ENCODE measurements around the gene SHROOM1.

The SHROOM1 gene

GRCh38 chr5:132853323-132853722, 22.9 kb upstream of the SHROOM1 start:
- DNase-seq = no peak

DNA sequence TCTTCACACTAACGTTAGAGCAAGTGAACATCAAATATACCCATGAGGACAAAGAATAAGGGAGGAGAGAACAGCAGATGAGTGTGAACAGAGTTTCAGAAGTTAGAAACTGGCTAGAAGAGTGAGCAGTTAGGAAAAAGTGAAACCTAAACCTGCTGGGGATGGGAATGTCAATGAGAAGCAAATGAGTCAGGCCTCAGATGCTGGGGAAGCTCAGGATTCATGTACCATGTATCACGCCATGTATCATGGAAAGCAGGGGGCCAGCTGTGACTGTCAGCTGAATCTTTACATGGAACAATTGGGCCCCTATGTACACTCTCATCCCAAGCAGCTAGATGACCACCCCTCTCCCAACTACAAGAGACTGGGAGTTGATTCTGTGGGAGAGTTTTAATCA, 19.6 kb upstream of the SHROOM1 start:
- DNase-seq = no peak

DNA sequence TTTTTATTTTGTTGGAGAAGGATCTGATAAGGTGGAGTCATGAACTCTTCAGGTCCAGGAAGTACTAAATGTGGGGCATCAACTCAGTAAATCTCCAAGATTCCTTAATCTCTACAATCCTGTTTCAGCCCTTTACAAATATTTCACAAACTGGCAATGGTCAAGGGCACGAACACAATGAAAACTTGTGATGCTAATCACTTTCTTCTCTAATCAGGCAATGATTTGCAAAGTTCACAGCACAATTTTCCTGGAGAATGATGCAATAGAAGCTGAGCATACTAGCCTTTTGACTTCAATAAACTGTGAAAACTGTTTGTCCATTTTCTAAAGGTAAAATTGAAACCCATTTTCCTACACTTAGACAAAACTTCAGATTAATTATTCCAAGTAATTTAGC, 18.9 kb upstream of the SHROOM1 start:
- no peak for DNase-seq

- DNase-seq = no peak
Measured at GRCh38 chr5:132848270-132848669, 17.8 kb upstream of the SHROOM1 start.

GRCh38 chr5:132841305-132841704, 10.9 kb upstream of the SHROOM1 start:
- DNase-seq = no peak

DNA sequence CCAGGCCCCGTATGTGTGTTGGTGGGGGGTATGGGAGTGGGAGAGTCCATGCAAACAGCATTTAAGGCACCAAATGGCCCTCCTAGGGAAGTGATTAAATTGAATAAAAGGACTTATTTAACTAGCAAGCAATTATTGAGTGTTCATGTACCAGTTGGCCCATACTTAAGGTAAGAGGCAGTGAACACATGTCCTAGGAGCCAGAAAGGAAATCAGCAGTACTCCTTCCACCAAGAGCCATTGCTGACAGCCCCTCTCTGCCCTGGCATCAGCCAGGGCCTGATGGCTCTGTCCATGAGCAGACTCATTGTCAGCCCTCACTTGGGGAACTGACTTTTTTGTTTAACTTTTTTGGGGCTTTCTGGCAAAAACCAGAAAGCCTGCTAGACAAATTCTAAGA, 10.4 kb upstream of the SHROOM1 start:
- no peak for DNase-seq

GRCh38 chr5:132840313-132840712, 9.9 kb upstream of the SHROOM1 start:
- no peak for DNase-seq

- no peak for DNase-seq
Measured at GRCh38 chr5:132839426-132840301, 9.2 kb upstream of the SHROOM1 start.

- no peak for DNase-seq
Measured at GRCh38 chr5:132838516-132839282, 8.3 kb upstream of the SHROOM1 start.

DNA sequence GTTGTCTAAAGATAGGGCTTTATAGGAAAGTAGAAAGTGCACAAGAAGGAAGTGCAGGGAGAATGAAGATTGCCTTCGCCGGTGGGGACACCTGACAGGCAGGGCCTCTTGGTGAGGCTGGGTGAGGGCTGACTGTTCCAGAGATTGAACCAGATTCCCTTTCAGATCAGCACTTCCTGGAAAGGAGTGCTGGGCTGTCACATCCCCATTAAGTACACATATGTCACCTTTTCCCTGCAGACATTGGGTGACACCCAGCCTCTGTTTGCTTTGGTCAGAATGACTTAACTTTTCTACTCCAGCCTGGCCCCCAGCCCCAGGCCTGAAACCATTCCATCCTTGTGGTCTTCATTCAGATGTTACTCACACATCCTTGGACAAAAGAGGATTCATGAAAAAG, 7.4 kb upstream of the SHROOM1 start:
- DNase-seq = no peak

DNA sequence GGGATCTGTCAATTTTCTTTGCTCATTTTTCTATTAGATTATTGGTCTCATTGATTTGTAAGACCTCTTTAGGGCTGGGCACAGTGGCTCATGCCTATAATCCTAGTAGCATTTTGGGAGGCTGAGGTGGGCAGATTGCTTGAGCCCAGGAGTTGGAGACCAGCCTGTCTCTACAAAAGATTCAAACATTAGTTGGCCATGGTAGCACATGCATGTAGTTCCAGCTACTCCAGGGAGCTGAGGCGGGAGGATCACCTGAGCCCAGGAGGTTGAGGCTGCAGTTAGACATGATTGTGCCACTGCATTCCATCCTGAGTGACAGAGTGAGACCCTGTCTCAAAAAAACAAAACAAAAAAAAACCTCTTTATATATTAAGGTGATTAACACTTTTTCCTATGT, 6.4 kb upstream of the SHROOM1 start:
- no peak for DNase-seq

- DNase-seq = no peak
Measured at GRCh38 chr5:132834057-132834456, 3.6 kb upstream of the SHROOM1 start.

DNA sequence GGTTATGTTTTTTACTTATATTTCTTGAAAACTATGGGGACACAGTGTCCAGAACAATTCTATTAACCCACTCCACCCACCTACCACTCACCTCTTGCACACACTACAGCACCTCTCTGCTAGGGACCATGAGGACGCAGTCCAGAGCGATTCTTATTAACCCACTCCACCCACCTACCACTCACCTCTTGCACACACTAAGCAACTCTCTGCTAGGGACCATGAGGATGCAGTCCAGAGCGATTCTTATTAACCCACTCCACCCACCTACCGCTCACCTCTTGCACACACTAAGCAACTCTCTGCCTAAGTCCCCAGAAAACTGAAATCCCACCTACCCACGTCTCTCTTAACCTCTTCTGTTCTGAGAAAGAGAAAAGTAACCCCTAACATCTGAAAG, 2.2 kb upstream of the SHROOM1 start:
- no peak for DNase-seq

DNA sequence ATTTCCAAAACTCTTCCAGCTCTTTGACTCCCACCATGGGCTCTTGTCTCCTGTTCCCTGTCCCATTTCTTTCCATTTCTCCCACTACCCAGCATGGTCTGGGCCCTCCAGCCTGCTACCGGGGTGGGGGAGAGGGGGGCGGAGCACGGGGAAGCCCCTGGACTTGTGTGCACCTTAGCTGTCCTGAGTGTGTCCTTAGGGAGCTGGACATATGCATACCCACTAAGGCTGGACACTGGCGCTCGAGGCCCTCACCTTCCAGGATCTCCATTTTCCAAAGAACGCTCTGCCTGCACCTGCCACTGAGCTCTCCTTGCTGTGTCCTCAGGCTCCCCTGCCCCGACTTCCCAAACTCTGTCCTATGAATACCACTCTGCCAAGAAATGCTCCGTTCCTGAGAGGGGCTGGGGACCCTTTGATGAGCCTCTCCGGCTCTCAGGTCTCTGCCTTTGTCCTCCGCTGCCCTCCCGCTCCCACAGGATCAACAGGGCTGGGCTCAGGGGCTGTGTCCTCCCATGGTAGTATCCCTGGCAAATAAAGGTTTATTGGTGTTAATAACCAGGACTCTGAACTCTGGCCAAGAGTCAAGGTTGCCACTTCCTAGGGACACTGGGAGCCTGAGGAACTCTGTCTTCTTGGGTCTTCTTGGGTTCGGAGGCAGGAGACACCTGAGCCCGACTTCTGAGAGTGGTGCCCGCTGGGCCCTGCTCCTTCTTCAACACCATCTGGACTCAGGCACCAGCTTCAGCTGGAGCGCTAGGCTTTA, 831 bp upstream of the SHROOM1 start:
- no peak for DNase-seq

DNA sequence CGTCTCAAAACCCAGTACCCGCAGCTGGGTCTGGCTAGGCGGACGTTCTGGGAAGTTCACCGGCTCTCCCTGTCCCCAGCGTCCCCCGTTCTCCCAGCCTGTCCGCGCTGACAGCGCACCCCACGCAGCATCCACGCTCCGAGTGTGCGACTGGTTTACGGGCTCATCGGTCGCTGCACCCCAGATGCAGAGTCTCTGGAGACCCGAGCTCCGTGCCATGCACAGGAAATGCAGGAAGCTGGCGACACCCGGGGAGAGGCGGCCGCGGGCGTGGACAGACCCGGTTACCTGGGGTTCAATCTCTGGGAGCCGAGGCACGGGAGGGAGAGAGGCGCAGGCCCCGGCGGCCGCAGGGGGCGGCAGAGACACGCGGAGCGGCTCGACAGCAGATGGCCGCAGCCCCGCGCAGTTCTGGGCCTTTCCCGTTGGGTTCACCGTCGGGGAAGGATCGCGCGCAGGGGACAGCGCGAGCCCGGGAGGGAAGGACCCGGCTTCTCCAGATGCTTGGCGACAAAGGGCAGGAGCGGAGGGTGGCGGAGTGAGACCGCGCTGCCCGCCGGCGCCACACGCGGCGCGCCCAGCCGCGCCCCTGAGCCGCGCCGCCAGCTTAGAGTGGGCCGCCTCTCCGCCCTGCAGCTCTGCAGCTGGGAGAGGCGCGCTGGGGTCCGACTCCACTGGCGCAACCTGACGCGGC, 558 bp downstream of the SHROOM1 start:
- peak; percentile 64 for DNase-seq

DNA sequence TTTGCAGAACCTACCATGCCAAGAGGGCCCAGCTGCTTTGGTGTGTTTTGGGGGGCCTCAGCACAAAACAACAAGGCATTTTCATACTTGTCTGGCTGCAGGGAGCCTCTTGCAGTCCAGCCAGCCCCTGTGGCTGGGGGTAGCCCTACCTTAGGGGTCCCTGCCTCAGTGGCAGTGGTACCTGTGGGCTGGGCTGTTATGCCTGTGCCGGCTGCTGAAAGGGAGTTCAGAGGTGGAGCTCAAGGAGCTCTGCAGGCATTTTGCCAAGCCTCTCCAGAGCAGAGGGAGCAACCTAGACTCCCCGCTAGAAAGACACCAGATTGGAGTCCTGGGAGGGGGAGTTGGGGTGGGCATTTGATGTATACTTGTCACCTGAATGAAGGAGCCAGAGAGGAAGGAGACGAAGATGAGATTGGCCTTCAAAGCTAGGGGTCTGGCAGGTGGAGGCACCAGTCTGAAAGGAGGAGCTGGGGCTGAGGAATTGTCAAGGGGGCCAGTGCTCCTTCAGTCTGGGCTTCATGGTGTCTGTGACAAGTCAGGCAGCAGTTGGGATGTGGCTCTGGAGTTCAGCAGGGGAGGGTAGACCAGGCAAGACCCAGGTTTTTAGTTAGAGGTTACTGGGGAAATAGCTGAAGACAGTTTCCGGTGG, 1.5 kb downstream of the SHROOM1 start:
- no peak for DNase-seq

GRCh38 chr5:132827943-132828673, 2.3 kb downstream of the SHROOM1 start:
- DNase-seq = no peak

- no peak for DNase-seq
Measured at GRCh38 chr5:132826424-132827082, 3.9 kb downstream of the SHROOM1 start.

- DNase-seq = no peak
Measured at GRCh38 chr5:132825834-132826391, 4.5 kb downstream of the SHROOM1 start.

DNA sequence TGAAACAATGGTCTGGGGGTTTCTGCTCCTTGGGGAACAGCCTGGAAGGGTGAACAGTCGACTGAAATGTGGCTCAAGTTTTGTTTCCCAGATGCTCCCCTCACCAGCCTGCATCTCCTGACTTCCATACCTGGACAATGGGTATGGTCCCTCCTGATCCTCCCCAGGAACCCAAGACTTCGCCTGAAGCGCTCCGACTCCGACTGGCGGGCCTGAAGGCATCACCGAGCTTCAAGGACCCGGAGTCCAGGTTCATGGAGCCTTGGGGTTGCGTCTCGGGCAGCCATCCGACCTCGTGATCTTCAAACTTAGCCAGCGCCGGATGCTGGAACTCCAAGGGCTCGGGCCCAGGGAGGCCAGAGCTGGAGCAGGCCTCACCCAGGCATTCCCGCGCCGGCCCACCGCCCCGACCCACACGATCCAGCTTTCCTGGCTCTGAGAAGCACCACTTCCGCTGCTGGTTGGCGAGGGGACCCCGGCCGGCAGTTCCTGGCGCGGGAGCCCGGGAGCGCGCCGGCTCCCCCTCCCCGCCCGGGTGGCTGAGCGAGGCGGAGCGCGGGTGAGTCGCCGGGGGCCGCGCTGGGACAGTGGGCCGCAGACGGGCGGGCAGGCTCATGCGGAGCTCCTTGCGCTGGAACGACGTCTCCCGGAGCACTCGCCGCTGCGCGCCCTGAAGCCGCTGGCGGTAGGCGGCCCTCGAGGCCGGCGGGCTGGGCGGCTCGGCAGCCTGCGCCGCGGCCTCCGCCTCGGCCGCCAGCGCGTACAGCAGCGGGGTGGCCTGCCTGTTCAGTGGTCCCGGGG, 5.2 kb downstream of the SHROOM1 start:
- DNase-seq = no peak
